Stimulated activated CD8-positive, alpha-beta memory T cell treated with anti-CD3 and anti-CD28 coated beads, Interleukin-15, amount 100 ng/mL, for 1 hour (primary cell): ENCODE results near the gene PHTF2.

ENCODE experiments used
- DNase-seq: peaks from one replicate; pipeline ENCODE4 v3.0.0-alpha.2; 2020; ENCODE audit warnings: low read depth

The PHTF2 gene

GRCh38 chr7:77794000-77794399 lies 4.6 kb upstream of the PHTF2 start:
- DNase-seq: no peak

GRCh38 chr7:77796109-77796508 lies 2.5 kb upstream of the PHTF2 start:
- no peak for DNase-seq

GRCh38 chr7:77796960-77797359 lies 1.6 kb upstream of the PHTF2 start:
- DNase-seq: no peak

GRCh38 chr7:77797734-77798393 lies 709 bp upstream of the PHTF2 start:
- no peak for DNase-seq

- no peak for DNase-seq
Measured at GRCh38 chr7:77799078-77799964, 748 bp downstream of the PHTF2 start.

GRCh38 chr7:77800158-77800557 lies 1.6 kb downstream of the PHTF2 start:
- no peak for DNase-seq

GRCh38 chr7:77800730-77801129 lies 2.2 kb downstream of the PHTF2 start:
- DNase-seq: no peak

- DNase-seq: no peak
Measured at GRCh38 chr7:77802557-77803405, 4.2 kb downstream of the PHTF2 start.

- DNase-seq: no peak
Measured at GRCh38 chr7:77806425-77806824, 7.9 kb downstream of the PHTF2 start.

- no peak for DNase-seq
Measured at GRCh38 chr7:77808517-77808916, 9.9 kb downstream of the PHTF2 start.

- no peak for DNase-seq
Measured at GRCh38 chr7:77811516-77812289, 13.1 kb downstream of the PHTF2 start.

- DNase-seq: no peak
Measured at GRCh38 chr7:77812290-77812685, 13.7 kb downstream of the PHTF2 start.

- no peak for DNase-seq
Measured at GRCh38 chr7:77813180-77813579, 14.6 kb downstream of the PHTF2 start.

- no peak for DNase-seq
Measured at GRCh38 chr7:77819021-77819420, 20.4 kb downstream of the PHTF2 start.

GRCh38 chr7:77820967-77821366 lies 22.4 kb downstream of the PHTF2 start:
- no peak for DNase-seq

GRCh38 chr7:77822269-77822668 lies 23.7 kb downstream of the PHTF2 start:
- DNase-seq: no peak

- no peak for DNase-seq
Measured at GRCh38 chr7:77823787-77824186, 25.2 kb downstream of the PHTF2 start.

- DNase-seq: no peak
Measured at GRCh38 chr7:77824636-77825035, 26.1 kb downstream of the PHTF2 start.

- DNase-seq: no peak
Measured at GRCh38 chr7:77825131-77825530, 26.6 kb downstream of the PHTF2 start.

GRCh38 chr7:77826300-77826699 lies 27.7 kb downstream of the PHTF2 start:
- DNase-seq: no peak

- DNase-seq: no peak
Measured at GRCh38 chr7:77827999-77828398, 29.4 kb downstream of the PHTF2 start.
